ENCODE results near the gene DNAL1.

DNA sequence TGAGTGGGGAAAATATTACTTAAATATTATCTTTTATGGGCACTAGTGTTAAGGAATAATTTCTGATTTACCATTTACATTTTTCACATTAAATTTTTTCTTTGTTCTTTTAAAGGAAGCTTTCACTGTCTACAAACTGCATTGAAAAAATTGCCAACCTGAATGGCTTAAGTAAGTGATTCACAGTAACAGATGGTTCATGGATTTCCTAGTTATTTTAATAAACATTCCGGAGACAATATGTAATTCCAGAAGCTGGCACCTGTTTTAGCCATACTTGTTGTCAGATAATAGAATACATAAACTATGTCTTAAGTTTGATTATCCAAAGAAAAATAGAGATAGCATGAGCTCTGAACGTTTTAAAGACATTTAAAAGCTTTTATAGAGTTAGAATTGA, 17.1 kb downstream of the DNAL1 start:
- TF ChIP-seq, protein P1, sequence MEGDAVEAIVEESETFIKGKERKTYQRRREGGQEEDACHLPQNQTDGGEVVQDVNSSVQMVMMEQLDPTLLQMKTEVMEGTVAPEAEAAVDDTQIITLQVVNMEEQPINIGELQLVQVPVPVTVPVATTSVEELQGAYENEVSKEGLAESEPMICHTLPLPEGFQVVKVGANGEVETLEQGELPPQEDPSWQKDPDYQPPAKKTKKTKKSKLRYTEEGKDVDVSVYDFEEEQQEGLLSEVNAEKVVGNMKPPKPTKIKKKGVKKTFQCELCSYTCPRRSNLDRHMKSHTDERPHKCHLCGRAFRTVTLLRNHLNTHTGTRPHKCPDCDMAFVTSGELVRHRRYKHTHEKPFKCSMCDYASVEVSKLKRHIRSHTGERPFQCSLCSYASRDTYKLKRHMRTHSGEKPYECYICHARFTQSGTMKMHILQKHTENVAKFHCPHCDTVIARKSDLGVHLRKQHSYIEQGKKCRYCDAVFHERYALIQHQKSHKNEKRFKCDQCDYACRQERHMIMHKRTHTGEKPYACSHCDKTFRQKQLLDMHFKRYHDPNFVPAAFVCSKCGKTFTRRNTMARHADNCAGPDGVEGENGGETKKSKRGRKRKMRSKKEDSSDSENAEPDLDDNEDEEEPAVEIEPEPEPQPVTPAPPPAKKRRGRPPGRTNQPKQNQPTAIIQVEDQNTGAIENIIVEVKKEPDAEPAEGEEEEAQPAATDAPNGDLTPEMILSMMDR (IDR thresholded peaks at IDR 0.05; ENCODE audit: low read length): no peak
- TF ChIP-seq EZH2 (IDR thresholded peaks at IDR 0.05; ENCODE audit: borderline replicate concordance, low read length): no peak
